Stimulated activated CD8-positive, alpha-beta memory T cell treated with anti-CD3 and anti-CD28 coated beads, Interleukin-12 subunit alpha, Interleukin-12 subunit beta, amount 100 ng/mL, for 1 hour (primary cell): ENCODE measurements around the gene DLEU7.

Experiments used
- DNase-seq: peaks from one replicate; pipeline ENCODE4 v3.0.0-alpha.2; 2020; ENCODE audit warnings: low read depth

DLEU7 gene

DNA sequence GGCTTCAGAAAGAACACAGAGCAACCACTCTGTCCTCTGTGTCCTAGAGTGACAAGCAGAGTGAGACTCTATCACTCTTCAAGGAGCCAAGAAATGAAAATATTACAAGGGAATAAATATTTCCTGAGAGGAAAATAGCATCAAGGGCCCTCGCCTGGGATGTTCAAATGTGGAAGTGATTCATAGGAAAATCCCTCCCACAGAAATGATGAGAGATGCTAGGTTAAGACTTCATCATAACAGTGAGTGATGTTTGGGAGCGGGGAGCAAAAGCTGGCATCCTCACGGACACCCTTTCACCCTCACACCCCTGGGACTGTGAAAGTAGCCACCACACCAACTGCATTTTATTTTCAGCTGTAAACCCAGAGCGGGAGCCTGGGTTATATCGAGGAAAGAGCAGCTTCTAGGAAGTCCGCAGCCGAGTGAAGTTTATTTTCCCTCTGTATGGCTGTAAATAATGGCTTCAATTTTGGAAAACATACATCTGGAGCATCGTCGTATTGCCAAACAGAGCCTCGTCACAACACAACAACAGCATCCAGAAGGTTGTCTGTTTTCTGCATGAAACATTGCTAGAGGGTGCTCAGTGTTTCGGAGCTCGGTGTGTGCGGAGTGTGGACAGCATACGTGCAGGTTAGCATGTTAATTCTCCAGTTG is 54.8 kb downstream of the DLEU7 start:
- no peak for DNase-seq

DNA sequence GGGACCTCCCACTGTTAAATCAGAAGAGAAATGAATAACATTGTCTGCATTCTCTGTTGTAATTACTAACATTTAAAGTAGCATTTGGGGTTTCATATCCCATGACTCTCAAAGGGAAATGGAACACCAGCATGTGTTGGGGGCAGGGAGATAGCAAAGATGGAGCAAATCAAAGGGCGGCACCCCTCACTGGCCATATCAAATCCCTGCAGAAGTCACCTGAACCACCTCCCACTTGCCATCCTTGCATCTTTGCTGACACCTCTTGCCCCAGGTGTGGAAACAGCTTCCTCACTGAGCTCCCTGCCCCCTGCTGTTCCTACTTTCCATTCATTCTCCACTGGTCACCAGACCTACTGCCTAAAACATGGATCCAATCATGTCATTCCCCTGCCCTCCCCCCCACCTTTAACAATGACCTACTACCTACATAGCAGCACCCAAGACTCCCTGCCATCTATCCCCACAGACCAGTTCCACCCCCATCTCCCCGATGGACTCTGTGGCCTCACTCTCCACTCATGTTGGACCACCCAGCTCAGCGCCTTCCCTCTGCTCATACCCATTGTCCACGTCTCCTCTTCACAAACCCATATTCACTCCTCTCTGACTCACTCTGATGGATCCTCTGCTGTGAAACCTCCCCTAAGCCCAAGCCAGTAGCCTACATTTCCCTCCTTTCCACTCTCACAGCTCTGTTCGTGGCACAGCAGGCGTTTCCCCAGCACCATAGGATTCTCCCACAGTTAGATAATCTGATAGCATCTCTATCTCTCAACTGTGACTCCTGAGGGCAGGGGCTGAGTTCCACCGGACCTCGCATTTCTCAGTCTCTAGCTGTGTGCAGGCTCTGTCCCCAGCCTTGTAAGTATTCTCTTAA is 55.9 kb downstream of the DLEU7 start:
- DNase-seq = no peak

GRCh38 chr13:50783717-50784290 is 59.7 kb downstream of the DLEU7 start:
- no peak for DNase-seq

GRCh38 chr13:50783066-50783465 is 60.4 kb downstream of the DLEU7 start:
- DNase-seq = no peak

DNA sequence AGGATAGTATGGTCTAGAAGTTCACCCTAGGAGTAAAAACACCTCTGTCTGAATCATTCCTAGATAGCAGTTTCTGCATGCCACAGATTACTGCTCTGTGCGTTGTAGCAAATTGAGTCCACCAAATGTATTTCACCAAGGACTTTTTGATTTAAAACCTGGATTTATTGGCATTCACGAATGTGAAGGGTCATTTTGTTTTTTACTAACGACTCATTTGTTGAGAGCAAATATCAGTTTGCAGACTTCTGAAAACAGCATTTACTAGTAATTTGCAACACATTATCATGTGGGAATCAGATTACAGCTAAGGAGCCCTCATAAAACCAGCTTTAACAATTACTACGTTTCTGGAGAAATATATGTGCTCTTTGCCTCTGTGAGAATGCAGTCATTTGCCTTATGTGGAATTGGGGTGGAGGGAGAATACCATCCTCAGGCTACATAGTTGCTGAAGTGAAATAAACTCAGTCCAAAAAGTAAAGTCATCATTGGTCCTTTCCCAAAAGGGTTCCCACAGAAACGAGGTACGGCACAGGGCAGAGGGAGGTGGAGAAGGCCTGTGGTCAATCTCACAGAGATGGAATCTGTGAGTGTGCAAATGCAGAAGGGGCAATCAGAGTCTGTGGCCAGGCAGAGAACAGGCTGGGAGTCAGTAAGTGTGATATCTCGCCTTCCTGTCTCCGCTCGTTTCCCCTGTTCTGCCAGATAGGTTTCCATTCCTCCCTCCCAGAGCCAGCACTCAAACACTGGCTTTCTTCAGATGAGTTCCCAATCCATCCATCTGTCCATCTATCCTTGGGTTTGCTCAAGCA is 63.1 kb downstream of the DLEU7 start:
- no peak for DNase-seq

DNA sequence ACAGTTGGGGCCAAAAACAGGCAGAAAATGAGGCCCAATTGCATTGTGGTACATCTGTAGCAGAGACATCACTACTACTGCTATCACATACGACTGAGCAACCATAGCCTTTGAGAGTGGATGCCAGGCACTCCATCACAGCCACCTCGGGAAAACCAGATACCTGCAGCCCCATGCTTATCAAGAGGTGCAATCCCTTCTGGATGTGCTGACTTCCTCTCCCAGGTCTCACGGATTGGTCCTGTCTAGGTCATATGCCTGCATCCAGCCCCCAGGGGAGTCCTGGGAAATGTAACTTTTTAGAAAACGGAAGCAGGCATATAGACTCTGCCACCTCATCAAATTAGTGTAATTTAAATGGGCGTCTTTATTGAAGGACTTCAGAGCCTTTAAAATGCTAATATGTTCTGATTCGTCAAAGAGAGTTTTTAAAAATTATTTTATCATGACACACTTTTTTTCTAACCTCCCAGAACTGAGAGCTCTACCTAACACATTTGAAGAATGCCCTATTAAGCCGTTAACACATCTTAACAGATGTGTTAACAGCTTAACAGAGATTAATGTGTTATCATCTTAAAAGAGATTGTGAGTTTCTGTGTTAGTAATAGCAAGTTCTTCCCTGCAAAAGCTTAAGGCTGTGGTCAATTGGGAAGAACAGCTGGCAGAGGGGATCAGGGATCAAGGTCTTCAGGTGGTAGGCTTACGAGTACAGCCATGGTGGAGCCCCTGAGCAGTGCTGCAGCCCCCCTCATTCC is 63.9 kb downstream of the DLEU7 start:
- no peak for DNase-seq
